GM12892 (cell line): ENCODE results near the gene CDC42BPB.

ENCODE experiments used
- POLR2A ChIP-seq: IDR thresholded peaks from 2 replicates; pipeline ENCODE4 v1.6.1; 2011; ENCODE audit warnings: low read depth, low read length, control low read depth
- POLR2AphosphoS5 ChIP-seq: IDR thresholded peaks from 2 replicates; pipeline ENCODE4 v1.6.1; 2011; ENCODE audit warnings: low read depth, low read length, control low read depth
- TAF1 ChIP-seq: IDR thresholded peaks from 2 replicates; pipeline ENCODE4 v1.6.1; 2011; ENCODE audit warnings: low read depth, mild to moderate bottlenecking, control low read depth, low read length, borderline replicate concordance

DNA sequence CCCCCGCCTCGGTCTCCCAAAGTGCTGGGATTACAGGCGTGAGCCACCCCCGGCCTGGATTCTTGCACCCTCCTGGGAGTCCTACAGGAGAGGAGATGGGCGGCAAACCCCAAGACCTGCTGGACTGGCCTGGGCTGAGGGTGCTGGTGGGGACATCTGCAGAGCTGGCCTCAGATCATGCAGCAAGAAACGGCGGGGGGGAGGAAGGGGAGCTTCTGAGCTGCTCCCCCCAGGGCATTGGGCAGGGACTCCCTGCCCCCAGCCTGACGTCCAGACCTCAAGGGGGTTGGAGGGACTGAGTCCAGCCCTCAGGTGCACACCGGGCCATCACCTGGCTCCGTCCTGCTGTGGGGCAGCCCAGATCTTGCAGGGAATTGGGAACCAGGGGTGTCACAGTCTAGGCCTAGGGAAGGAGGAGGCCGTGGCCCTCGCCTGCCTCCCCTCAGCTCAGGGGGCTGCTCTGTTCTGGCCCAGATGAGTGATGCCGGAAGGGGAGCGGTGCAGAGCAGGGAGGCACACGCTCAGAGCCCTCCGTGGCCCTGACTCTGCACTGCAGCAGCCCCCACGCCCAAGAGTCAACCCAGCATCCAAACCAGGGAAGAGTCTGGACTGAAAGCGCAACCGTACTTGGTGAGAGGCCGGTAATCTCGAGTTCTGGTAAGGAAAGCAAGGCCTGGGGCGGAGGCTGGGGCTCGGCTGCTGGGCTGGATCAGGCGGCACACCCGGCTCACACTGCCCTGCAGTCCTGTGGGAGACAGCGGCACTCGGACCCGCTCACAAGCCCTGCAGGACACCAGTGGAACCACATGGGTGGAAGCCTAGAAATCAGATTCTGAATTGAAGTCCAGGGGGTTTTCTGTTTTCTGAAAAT lies 143.8 kb downstream of the CDC42BPB start:
- TF ChIP-seq POLR2AphosphoS5: peak; percentile 91
- peak; percentile 43 for TF ChIP-seq POLR2A
- no peak for TF ChIP-seq TAF1
